ENCODE measurements around the gene RACK1.
A peak's percentile ranks its signal among the peaks of the same experiment; 100 is the strongest.
"Not testable (repeated sequence)": the region's sequence is repeated elsewhere in the genome, so short reads cannot be mapped to it uniquely, and the experiment has no call there.

RACK1 gene

GRCh38 chr5:181243564-181244343 is at the start of gene RACK1:
Gene RACK1, minus strand, starts transcription at chr5:181243906. Its CDS starts 106 bp downstream, at chr5:181243800.
- DNase-seq, result peak; percentile 86

GRCh38 chr5:181287331-181287730 is 43.6 kb upstream of the RACK1 start:
- not testable (repeated sequence) for DNase-seq

GRCh38 chr5:181285962-181286705 is 42.4 kb upstream of the RACK1 start:
- not testable (repeated sequence) for DNase-seq

- not testable (repeated sequence) for DNase-seq
These were observed 40.4 kb upstream of the RACK1 start for GRCh38 chr5:181283841-181284755.

- DNase-seq, result no peak
These were observed 39.6 kb upstream of the RACK1 start for GRCh38 chr5:181283347-181283746.

GRCh38 chr5:181282874-181283273 is 39.2 kb upstream of the RACK1 start:
- no peak for DNase-seq

GRCh38 chr5:181282415-181282814 is 38.7 kb upstream of the RACK1 start:
- not testable (repeated sequence) for DNase-seq

- no peak for DNase-seq
These were observed 38.2 kb upstream of the RACK1 start for GRCh38 chr5:181281984-181282316.

GRCh38 chr5:181281077-181281983 is 37.6 kb upstream of the RACK1 start:
- DNase-seq, result no peak

GRCh38 chr5:181280251-181280762 is 36.6 kb upstream of the RACK1 start:
- DNase-seq, result no peak

GRCh38 chr5:181273433-181273744 is 29.7 kb upstream of the RACK1 start:
- DNase-seq, result not testable (repeated sequence)

GRCh38 chr5:181271081-181271480 is 27.4 kb upstream of the RACK1 start:
- no peak for DNase-seq

- not testable (repeated sequence) for DNase-seq
These were observed 24.2 kb upstream of the RACK1 start for GRCh38 chr5:181267907-181268306.

- not testable (repeated sequence) for DNase-seq
These were observed 23.7 kb upstream of the RACK1 start for GRCh38 chr5:181267291-181267904.

- DNase-seq, result no peak
These were observed 21.5 kb upstream of the RACK1 start for GRCh38 chr5:181265092-181265671.

- DNase-seq, result no peak
These were observed 19.9 kb upstream of the RACK1 start for GRCh38 chr5:181263633-181264032.

- peak; percentile 80 for DNase-seq
These were observed 17.8 kb upstream of the RACK1 start for GRCh38 chr5:181261320-181262049.

GRCh38 chr5:181260720-181261319 is 17.1 kb upstream of the RACK1 start, which contains the start of gene TRIM52:
Gene TRIM52, minus strand, starts transcription at chr5:181261143. Its CDS starts 330 bp downstream, at chr5:181260813.
- peak; percentile 84 for DNase-seq

GRCh38 chr5:181259974-181260719 is 16.4 kb upstream of the RACK1 start:
- no peak for DNase-seq

Measured in activated CD4-positive, CD25-positive, alpha-beta regulatory T cell treated with anti-CD3 and anti-CD28 coated beads, Interleukin-2, amount 50 U/mL, for 72 hours (primary cell).